Testis (tissue), 3 donors: ENCODE measurements around the gene GPBP1L1. TPM values are rescaled to one million over a fixed set of nuclear protein-coding genes. Genes with fewer than 3 reads are reported as not detected.
"Not testable (repeated sequence)": the region's sequence is repeated elsewhere in the genome, so short reads cannot be mapped to it uniquely, and the experiment has no call there.

Experiments used
- DNase-seq: peaks from one replicate; pipeline ENCODE4 v3.0.0-alpha.2; 2019
- H3K27ac ChIP-seq, 2 donors: fragments of 200-600 bp; sonication (generic); one replicate each; pipeline ENCODE4 v1.5.1; 2019
- H3K27me3 ChIP-seq: fragments of 200-600 bp; sonication (generic); one replicate; pipeline ENCODE4 v1.5.1; 2019
- H3K36me3 ChIP-seq: fragments of 200-600 bp; sonication (generic); one replicate; pipeline ENCODE4 v1.5.1; 2017; ENCODE audit warnings: low read depth; ENCODE audit errors: missing control alignments
- H3K4me1 ChIP-seq: fragments of 200-600 bp; sonication (generic); one replicate; pipeline ENCODE4 v1.5.1; 2019
- H3K4me3 ChIP-seq, 2 donors: fragments of 200-600 bp; sonication (generic); one replicate each; pipeline ENCODE4 v1.5.1; 2017 to 2019
- H3K9me3 ChIP-seq: fragments of 200-600 bp; sonication (generic); one replicate; pipeline ENCODE4 v1.5.1; 2017
- CTCF ChIP-seq, 3 experiments: fragments of 450-650 bp in 2 of 3; fragments of 200-600 bp in 1 of 3; sonication (generic) in 1 of 3; IDR thresholded peaks; one replicate each; pipeline ENCODE4 v1.5.1; 2016 to 2019; ENCODE audit warnings: antibody characterized with exemption in 3 of 3, mild to moderate bottlenecking in 2 of 3, moderate library complexity in 1 of 3
- POLR2A ChIP-seq: fragments of 450-650 bp; IDR thresholded peaks from one replicate; pipeline ENCODE4 v1.6.1; 2017; ENCODE audit warnings: antibody characterized with exemption, mild to moderate bottlenecking, moderate library complexity
- WGBS, 2 donors: methylation state at CpG; one replicate each; pipeline ENCODE4 v1.1.5; 2018; 5-methylcytosine and 5-hydroxymethylcytosine counted together
- intact Hi-C: fragments of 100-400 bp; cut with DNase I; formaldehyde crosslinking; loops from one replicate; pipeline ENCODE4 v1.15.1; 2023; ENCODE audit warnings: low total_unique reads
- polyA plus RNA-seq: library from polyadenylated mRNA; stranded (reverse); fragments of 350-450 nt; fragmentation: Illumina TruSeq; extraction: RNeasy Lipid Tissue Mini Kit (QIAGEN cat#74804); gene quantifications from one replicate; pipeline ENCODE4 v1.2.3, GENCODE V29; 2014; ENCODE audit warnings: low read depth, low replicate concordance; ENCODE audit not compliant: insufficient read depth
- total RNA-seq, 2 donors: library from RNA; depleted of rRNA; stranded (reverse); fragments of >200 nt; gene quantifications; one replicate each; pipeline ENCODE4 v1.2.3, GENCODE V29; 2016

The GPBP1L1 gene
- total and polyA plus RNA-seq, 3 donors from 2014 or later, result 151 to 233 (median 178) TPM

GRCh38 chr1:45684402-45684801 is 1.9 kb downstream of the GPBP1L1 start:
- no peak for TF ChIP-seq CTCF (IDR thresholded peaks at IDR 0.05)
- no peak for TF ChIP-seq POLR2A
- no peak for DNase-seq
- 28 to 31% methylated on average over 2 of the region's 2 CpGs for WGBS, 2 donors
- Histone ChIP-seq H3K9me3 (no peaks in the 10 kb centered on the region), H3K36me3 (no peaks in the 10 kb centered on the region), H3K27ac (peak overlapping the region in 1 of 2 donors; percentile 96), H3K4me1 (peaks cover 7% of the 10 kb centered on the region), H3K27me3 (no peaks in the 10 kb centered on the region), H3K4me3 (peak overlapping the region in 1 of 2 donors; percentile 94)
- intact Hi-C loops, result no loop called here

GRCh38 chr1:45682942-45683341 is 3.4 kb downstream of the GPBP1L1 start:
- intact Hi-C loops, result no loop called here
- Histone ChIP-seq H3K4me3 (no peak overlapping the region), H3K9me3 (no peaks in the 10 kb centered on the region), H3K4me1 (peaks cover 20% of the 10 kb centered on the region), H3K27me3 (no peaks in the 10 kb centered on the region), H3K27ac (no peak overlapping the region), H3K36me3 (no peaks in the 10 kb centered on the region)
- WGBS, 2 donors, result 73 to 84% methylated on average over 6 of the region's 6 CpGs
- TF ChIP-seq POLR2A (no peak), CTCF (IDR thresholded peaks at IDR 0.05) (no peak)
- DNase-seq, result no peak

- no peak overlapping the region for H3K4me3 ChIP-seq
- H3K27ac ChIP-seq, result peak overlapping the region in 1 of 2 donors; percentile 1
- H3K36me3 ChIP-seq, result no peaks in the 10 kb centered on the region
- 22 to 31% methylated on average over 3 of the region's 3 CpGs for WGBS, 2 donors
- no peak for DNase-seq
- intact Hi-C loops, result no loop called here
- H3K4me1 ChIP-seq, result peaks cover 20% of the 10 kb centered on the region
- TF ChIP-seq CTCF (IDR thresholded peaks at IDR 0.05) (no peak), POLR2A (no peak)
- no peaks in the 10 kb centered on the region for H3K9me3 ChIP-seq
- no peaks in the 10 kb centered on the region for H3K27me3 ChIP-seq
Measured at GRCh38 chr1:45679123-45679522, 7.2 kb downstream of the GPBP1L1 start.

GRCh38 chr1:45678489-45678888 is 7.8 kb downstream of the GPBP1L1 start:
- intact Hi-C loops, result no loop called here
- H3K4me3 ChIP-seq, result no peak overlapping the region
- TF ChIP-seq POLR2A (no peak), CTCF (IDR thresholded peaks at IDR 0.05) (no peak)
- no peaks in the 10 kb centered on the region for H3K27me3 ChIP-seq
- H3K4me1 ChIP-seq, result peaks cover 20% of the 10 kb centered on the region
- DNase-seq, result no peak
- peak overlapping the region in 1 of 2 donors; percentile 1 for H3K27ac ChIP-seq
- no peaks in the 10 kb centered on the region for H3K9me3 ChIP-seq
- H3K36me3 ChIP-seq, result no peaks in the 10 kb centered on the region

- H3K27me3 ChIP-seq, result no peaks in the 10 kb centered on the region
- TF ChIP-seq CTCF (IDR thresholded peaks at IDR 0.05) (no peak), POLR2A (no peak)
- no peak overlapping the region for H3K4me3 ChIP-seq
- DNase-seq, result no peak
- no peaks in the 10 kb centered on the region for H3K9me3 ChIP-seq
- no peak overlapping the region for H3K27ac ChIP-seq
- no peaks in the 10 kb centered on the region for H3K36me3 ChIP-seq
- WGBS, 2 donors, result 65 to 73% methylated on average over 3 of the region's 3 CpGs
- intact Hi-C loops, result no loop called here
- H3K4me1 ChIP-seq, result peaks cover 20% of the 10 kb centered on the region
Measured at GRCh38 chr1:45677751-45678245, 8.5 kb downstream of the GPBP1L1 start.

- WGBS, 2 donors, result 87 to 89% methylated on average over 7 of the region's 7 CpGs
- H3K36me3 ChIP-seq, H3K27me3 ChIP-seq, H3K4me3 ChIP-seq, H3K9me3 ChIP-seq, DNase-seq, H3K27ac ChIP-seq, intact Hi-C loops: not testable (repeated sequence)
- peaks cover 20% of the 10 kb centered on the region for H3K4me1 ChIP-seq
Measured at GRCh38 chr1:45676553-45676952, 9.8 kb downstream of the GPBP1L1 start.
